ENCODE results near the gene RARG.

RARG gene

GRCh38 chr12:53231921-53232645, at the start of gene RARG:
RARG (minus strand) TSS chr12:53232209; CDS start chr12:53227545, 4,664 bp downstream.
- no peaks in the 10 kb centered on the region; the same call in 1 of the 2 replicates for H3K36me3 ChIP-seq (ENCODE audit: control insufficient read depth, insufficient read depth, low read length)
- H3K4me3 ChIP-seq (ENCODE audit: low read depth, low read length) = peak within 1 kb of the TSS; percentile 75
- H3K9ac ChIP-seq (ENCODE audit: low read length) = peak within 1 kb of the TSS; percentile 51
- no peak within 1 kb of the TSS for H3K27ac ChIP-seq (ENCODE audit: low read depth, low read length)
- peaks cover 54% of the 10 kb centered on the region for H3K4me1 ChIP-seq (ENCODE audit: control insufficient read depth, insufficient read depth, low read length)
- 0 out of 2 replicates have a peak, but pooled peaks cover 4% of the 10 kb centered on the region for H3K27me3 ChIP-seq (ENCODE audit: control insufficient read depth, insufficient read depth, low read length)
- no peaks in the 10 kb centered on the region for H3K9me3 ChIP-seq (ENCODE audit: control insufficient read depth, insufficient read depth, low read depth, low read length)

GRCh38 chr12:53279888-53280498, 48.0 kb upstream of the RARG start:
- Histone ChIP-seq H3K9me3 (ENCODE audit: control insufficient read depth, insufficient read depth, low read depth, low read length) (no peaks in the 10 kb centered on the region), H3K36me3 (ENCODE audit: control insufficient read depth, insufficient read depth, low read length) (peaks cover 89% of the 10 kb centered on the region), H3K4me1 (ENCODE audit: control insufficient read depth, insufficient read depth, low read length) (no peaks in the 10 kb centered on the region), H3K9ac (ENCODE audit: low read length) (no peak overlapping the region), H3K27ac (ENCODE audit: low read depth, low read length) (no peak overlapping the region), H3K27me3 (ENCODE audit: control insufficient read depth, insufficient read depth, low read length) (no peaks in the 10 kb centered on the region), H3K4me3 (ENCODE audit: low read depth, low read length) (no peak overlapping the region)

DNA sequence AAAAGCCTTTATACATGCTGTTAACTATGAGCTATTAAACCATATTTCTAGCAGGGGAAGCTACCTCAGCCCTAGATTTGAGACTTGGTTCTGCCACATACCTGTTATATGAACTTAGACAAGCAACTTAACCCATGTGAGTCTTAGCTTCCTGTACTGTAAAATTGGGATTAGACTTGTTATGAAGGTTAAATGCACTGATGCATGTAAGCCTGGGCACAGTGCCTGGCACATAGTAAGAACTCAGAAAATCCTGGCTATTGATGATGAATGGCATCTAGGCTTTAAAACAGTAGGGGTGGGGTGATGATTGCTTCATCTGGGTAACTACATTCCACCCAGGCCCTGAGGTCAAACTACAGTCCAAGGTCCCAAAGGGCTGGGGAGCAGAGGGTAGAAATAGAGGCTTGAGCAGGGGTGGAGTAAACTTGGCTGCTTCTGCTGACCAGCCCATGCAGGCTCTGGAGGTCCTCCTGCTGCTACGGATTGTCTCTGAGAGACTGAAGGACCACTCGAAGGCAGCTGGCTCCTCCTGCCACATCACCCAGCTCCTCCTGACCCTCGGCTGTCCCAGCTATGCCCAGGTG, 47.4 kb upstream of the RARG start:
- Histone ChIP-seq H3K4me1 (ENCODE audit: control insufficient read depth, insufficient read depth, low read length) (no peaks in the 10 kb centered on the region), H3K27ac (ENCODE audit: low read depth, low read length) (no peak overlapping the region), H3K9ac (ENCODE audit: low read length) (no peak overlapping the region), H3K4me3 (ENCODE audit: low read depth, low read length) (no peak overlapping the region), H3K36me3 (ENCODE audit: control insufficient read depth, insufficient read depth, low read length) (peaks cover 91% of the 10 kb centered on the region), H3K27me3 (ENCODE audit: control insufficient read depth, insufficient read depth, low read length) (no peaks in the 10 kb centered on the region), H3K9me3 (ENCODE audit: control insufficient read depth, insufficient read depth, low read depth, low read length) (no peaks in the 10 kb centered on the region)

DNA sequence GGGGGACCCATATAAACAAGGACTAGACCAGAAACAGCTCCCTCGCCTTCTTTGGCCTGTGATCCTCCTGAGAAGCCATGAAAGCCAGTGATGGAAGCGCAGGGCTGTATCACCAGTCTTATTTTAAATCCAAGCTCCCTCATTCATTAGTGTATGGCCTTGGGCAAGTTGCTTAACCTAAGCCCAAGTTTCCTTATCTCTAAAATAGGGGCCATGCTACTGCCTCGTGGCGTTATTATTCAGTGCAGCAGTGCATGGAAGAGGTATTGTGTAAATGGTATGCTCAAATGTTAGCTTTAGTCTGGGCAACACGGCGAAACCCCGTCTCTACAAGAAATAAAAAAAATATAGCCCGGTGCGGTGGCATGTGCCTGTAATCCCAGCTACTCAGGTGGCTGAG, 46.0 kb upstream of the RARG start:
- no peaks in the 10 kb centered on the region for H3K27me3 ChIP-seq (ENCODE audit: control insufficient read depth, insufficient read depth, low read length)
- H3K36me3 ChIP-seq (ENCODE audit: control insufficient read depth, insufficient read depth, low read length) = peaks cover 82% of the 10 kb centered on the region
- no peaks in the 10 kb centered on the region for H3K4me1 ChIP-seq (ENCODE audit: control insufficient read depth, insufficient read depth, low read length)
- H3K9ac ChIP-seq (ENCODE audit: low read length) = no peak overlapping the region
- no peak overlapping the region for H3K4me3 ChIP-seq (ENCODE audit: low read depth, low read length)
- H3K27ac ChIP-seq (ENCODE audit: low read depth, low read length) = no peak overlapping the region
- no peaks in the 10 kb centered on the region for H3K9me3 ChIP-seq (ENCODE audit: control insufficient read depth, insufficient read depth, low read depth, low read length)

DNA sequence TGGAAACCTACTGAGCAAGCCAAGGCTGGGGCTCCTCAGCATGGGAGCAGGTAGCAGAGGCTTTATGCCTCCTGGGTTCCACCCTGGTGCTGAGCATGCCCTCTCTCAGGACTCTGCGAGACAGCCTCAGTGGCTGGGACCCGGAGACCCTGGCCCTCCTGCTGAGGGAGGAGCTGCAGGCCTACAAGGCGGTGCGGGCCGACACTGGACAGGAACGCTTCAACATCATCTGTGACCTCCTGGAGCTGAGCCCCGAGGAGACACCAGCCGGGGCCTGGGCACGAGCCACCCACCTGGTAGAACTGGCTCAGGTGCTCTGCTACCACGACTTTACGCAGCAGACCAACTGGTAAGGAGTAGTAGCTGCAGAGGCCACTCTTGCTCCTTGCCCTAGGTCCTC, 44.5 kb upstream of the RARG start:
- Histone ChIP-seq H3K9ac (ENCODE audit: low read length) (no peak overlapping the region), H3K4me1 (ENCODE audit: control insufficient read depth, insufficient read depth, low read length) (no peaks in the 10 kb centered on the region), H3K27me3 (ENCODE audit: control insufficient read depth, insufficient read depth, low read length) (no peaks in the 10 kb centered on the region), H3K27ac (ENCODE audit: low read depth, low read length) (no peak overlapping the region), H3K4me3 (ENCODE audit: low read depth, low read length) (no peak overlapping the region), H3K36me3 (ENCODE audit: control insufficient read depth, insufficient read depth, low read length) (peaks cover 77% of the 10 kb centered on the region), H3K9me3 (ENCODE audit: control insufficient read depth, insufficient read depth, low read depth, low read length) (no peaks in the 10 kb centered on the region)

DNA sequence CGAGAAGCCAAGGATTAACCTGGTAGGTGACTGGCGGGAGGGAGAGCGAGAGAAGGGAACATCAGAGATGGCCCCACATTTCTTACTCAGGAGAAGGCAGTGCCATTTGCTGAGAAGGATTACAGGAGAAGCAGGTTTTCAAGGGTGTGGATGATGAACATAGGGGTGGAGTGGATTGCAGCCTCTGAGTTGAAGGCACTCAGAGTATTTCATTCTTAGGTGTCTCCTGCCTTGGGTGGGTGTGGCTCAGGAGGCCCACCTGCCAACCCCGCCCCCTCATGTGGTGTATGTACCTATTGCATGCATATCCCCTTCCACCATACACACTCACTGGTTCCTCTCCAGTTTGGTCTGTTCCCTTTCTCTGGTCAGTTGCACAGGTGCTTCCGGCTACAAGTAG, 42.4 kb upstream of the RARG start:
- Histone ChIP-seq H3K4me3 (ENCODE audit: low read depth, low read length) (no peak overlapping the region), H3K9me3 (ENCODE audit: control insufficient read depth, insufficient read depth, low read depth, low read length) (no peaks in the 10 kb centered on the region), H3K4me1 (ENCODE audit: control insufficient read depth, insufficient read depth, low read length) (no peaks in the 10 kb centered on the region; the same call in 1 of the 2 replicates), H3K36me3 (ENCODE audit: control insufficient read depth, insufficient read depth, low read length) (peaks cover 79% of the 10 kb centered on the region), H3K27ac (ENCODE audit: low read depth, low read length) (no peak overlapping the region), H3K27me3 (ENCODE audit: control insufficient read depth, insufficient read depth, low read length) (no peaks in the 10 kb centered on the region), H3K9ac (ENCODE audit: low read length) (no peak overlapping the region)

DNA sequence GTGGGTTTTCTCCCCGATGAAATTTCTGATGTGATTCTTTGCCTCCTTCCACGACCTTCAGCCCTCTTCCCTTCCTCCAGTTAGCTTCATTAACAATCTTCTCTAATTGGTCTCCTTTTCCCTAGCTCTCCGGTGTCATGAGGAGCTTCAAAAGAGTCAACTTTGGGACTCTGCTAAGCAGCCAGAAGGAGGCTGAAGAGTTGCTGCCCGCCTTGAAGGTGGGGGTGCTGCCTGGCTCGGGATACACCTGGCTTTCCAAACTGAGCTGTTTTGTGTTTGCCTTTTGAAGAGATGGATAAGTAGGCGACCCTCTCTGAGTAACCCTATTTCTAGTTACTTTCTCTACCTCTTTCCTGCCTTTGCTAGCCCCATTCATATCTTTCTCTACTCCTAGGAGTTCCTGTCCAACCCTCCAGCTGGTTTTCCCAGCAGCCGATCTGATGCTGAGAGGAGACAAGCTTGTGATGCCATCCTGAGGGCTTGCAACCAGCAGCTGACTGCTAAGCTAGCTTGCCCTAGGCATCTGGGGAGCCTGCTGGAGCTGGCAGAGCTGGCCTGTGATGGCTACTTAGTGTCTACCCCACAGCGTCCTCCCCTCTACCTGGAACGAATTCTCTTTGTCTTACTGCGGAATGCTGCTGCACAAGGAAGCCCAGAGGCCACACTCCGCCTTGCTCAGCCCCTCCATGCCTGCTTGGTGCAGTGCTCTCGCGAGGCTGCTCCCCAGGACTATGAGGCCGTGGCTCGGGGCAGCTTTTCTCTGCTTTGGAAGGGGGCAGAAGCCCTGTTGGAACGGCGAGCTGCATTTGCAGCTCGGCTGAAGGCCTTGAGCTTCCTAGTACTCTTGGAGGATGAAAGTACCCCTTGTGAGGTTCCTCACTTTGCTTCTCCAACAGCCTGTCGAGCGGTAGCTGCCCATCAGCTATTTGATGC, 36.9 kb upstream of the RARG start:
- H3K27ac ChIP-seq (ENCODE audit: low read depth, low read length) = no peak overlapping the region
- no peaks in the 10 kb centered on the region for H3K9me3 ChIP-seq (ENCODE audit: control insufficient read depth, insufficient read depth, low read depth, low read length)

DNA sequence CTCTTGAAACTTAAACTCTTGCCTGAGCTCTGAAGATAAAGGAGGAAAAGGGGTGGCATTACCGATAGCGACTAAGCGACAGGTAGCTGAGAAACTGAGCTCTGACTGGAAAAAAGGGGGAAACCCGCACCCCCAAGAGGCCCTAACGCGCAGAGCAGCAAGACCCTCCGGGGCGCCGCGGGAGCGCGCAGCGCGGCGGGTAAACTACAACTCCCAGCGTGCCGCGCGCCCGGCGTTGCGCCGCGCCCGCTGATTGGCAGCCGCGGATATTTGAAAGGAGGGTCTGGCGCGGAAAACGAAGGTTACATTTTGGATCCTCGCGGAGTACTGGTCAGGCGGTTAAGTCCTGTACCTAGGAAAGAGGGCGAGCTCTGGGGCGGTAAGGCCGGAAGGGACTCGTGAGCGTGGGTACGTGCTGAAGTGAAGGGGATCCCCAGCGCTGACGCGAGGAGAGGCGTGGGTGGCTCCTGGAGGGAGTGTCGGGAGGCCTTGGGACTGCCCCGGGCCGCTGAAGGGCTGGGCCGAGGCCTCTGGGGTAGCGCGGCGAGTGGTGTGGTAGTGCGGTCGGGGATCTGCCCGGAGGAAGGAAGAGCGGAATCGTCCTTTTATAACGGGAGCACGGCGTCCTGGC, 36.1 kb upstream of the RARG start, which contains the start of gene ESPL1:
Gene ESPL1, plus strand, starts transcription at position 301 of the 631 bp plus-strand sequence. CDS start 468 bp downstream, outside the sequence.
- no peaks in the 10 kb centered on the region for H3K27me3 ChIP-seq (ENCODE audit: control insufficient read depth, insufficient read depth, low read length)
- H3K4me1 ChIP-seq (ENCODE audit: control insufficient read depth, insufficient read depth, low read length) = peaks cover 4% of the 10 kb centered on the region; the same call in 1 of the 2 replicates
- peak within 1 kb of the TSS; percentile 86 for H3K9ac ChIP-seq (ENCODE audit: low read length)
- peaks cover 30% of the 10 kb centered on the region for H3K36me3 ChIP-seq (ENCODE audit: control insufficient read depth, insufficient read depth, low read length)
- H3K27ac ChIP-seq (ENCODE audit: low read depth, low read length) = peak within 1 kb of the TSS; percentile 28; the same call in 1 of the 2 replicates
- H3K4me3 ChIP-seq (ENCODE audit: low read depth, low read length) = peak within 1 kb of the TSS; percentile 96
- no peaks in the 10 kb centered on the region for H3K9me3 ChIP-seq (ENCODE audit: control insufficient read depth, insufficient read depth, low read depth, low read length)

More for the DNA sequence above, 36.9 kb upstream of the RARG start:
- Histone ChIP-seq H3K4me3 (ENCODE audit: low read depth, low read length) (peak overlapping the region; percentile 96), H3K27me3 (ENCODE audit: control insufficient read depth, insufficient read depth, low read length) (no peaks in the 10 kb centered on the region), H3K36me3 (ENCODE audit: control insufficient read depth, insufficient read depth, low read length) (peaks cover 30% of the 10 kb centered on the region), H3K4me1 (ENCODE audit: control insufficient read depth, insufficient read depth, low read length) (peaks cover 4% of the 10 kb centered on the region; the same call in 1 of the 2 replicates), H3K9ac (ENCODE audit: low read length) (peak overlapping the region; percentile 86)

DNA sequence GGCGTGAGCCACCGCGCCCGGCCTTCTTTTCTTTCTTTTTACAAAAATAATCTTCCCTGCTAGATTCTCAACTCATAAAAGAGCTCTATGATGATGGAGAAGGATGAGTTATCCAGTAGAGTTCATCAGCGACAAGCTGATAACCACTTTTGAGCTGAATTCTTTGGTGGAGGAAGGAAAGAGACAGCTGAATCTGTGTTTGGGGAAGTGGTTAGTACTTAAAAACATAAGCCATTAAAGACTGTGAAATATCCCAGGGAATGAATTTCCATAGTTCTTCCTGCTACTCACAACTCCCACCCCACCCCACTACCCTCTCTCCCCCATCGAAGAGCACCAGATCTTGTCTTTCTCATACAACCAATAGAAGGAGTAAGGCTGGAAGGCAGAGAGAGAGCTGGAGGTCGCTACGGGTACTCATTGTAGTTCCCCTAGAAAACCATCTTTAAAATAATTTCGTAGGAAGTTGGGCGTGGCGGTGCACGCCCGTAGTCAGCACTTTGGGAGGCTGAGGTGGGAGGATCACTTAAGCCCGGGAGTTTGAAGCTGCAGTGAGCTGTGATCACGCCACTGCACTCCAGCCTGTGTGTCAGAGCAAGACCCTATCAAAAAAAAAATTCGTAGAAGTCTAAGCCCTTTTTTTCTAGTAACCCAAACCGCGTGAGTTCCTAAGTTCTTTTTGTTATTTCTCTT, 35.4 kb upstream of the RARG start:
- peaks cover 4% of the 10 kb centered on the region; the same call in 1 of the 2 replicates for H3K4me1 ChIP-seq (ENCODE audit: control insufficient read depth, insufficient read depth, low read length)
- H3K27me3 ChIP-seq (ENCODE audit: control insufficient read depth, insufficient read depth, low read length) = no peaks in the 10 kb centered on the region
- H3K27ac ChIP-seq (ENCODE audit: low read depth, low read length) = no peak overlapping the region
- no peak overlapping the region for H3K9ac ChIP-seq (ENCODE audit: low read length)
- peak overlapping the region; percentile 96 for H3K4me3 ChIP-seq (ENCODE audit: low read depth, low read length)
- peaks cover 25% of the 10 kb centered on the region for H3K36me3 ChIP-seq (ENCODE audit: control insufficient read depth, insufficient read depth, low read length)
- no peaks in the 10 kb centered on the region for H3K9me3 ChIP-seq (ENCODE audit: control insufficient read depth, insufficient read depth, low read depth, low read length)

DNA sequence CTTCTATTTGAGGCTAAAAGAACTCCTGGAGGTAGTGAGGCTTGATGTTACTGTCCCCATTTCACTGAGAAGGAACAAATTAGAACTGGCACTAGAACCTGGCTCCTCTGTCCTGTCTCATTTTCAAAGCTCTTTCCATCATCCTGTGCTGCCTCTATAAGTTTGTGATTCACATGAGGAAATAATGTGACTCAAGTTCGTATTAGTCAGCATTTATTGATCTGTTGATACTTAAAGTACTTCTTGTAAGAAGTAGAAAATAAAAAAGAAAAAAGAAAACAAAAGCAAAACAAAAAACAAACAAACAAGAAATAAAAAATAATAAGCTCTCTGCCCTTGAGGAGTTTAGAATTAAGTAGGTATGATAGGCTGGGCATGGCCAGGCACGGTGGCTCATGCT, 33.8 kb upstream of the RARG start:
- H3K9ac ChIP-seq (ENCODE audit: low read length) = no peak overlapping the region
- no peaks in the 10 kb centered on the region for H3K9me3 ChIP-seq (ENCODE audit: control insufficient read depth, insufficient read depth, low read depth, low read length)
- H3K27me3 ChIP-seq (ENCODE audit: control insufficient read depth, insufficient read depth, low read length) = no peaks in the 10 kb centered on the region
- H3K27ac ChIP-seq (ENCODE audit: low read depth, low read length) = no peak overlapping the region
- H3K4me3 ChIP-seq (ENCODE audit: low read depth, low read length) = no peak overlapping the region
- H3K4me1 ChIP-seq (ENCODE audit: control insufficient read depth, insufficient read depth, low read length) = peaks cover 4% of the 10 kb centered on the region; the same call in 1 of the 2 replicates
- peaks cover 17% of the 10 kb centered on the region for H3K36me3 ChIP-seq (ENCODE audit: control insufficient read depth, insufficient read depth, low read length)

Measured in HUES6 (cell line).